Right atrium auricular region (tissue), 2 donors: ENCODE measurements around the gene SORL1. TPM values are rescaled to one million over a fixed set of nuclear protein-coding genes. Genes with fewer than 3 reads are reported as not detected.
A peak's percentile ranks its signal among the peaks of the same experiment; 100 is the strongest.

ENCODE experiments used
- DNase-seq: peaks from one replicate; pipeline ENCODE4 v3.0.0-alpha.2; 2019; ENCODE audit warnings: low spot score
- H3K27ac ChIP-seq, 2 donors: fragments of 200-600 bp; sonication (generic); 1 replicate in 1 of 2; 2 replicates in 1 of 2; pipeline ENCODE4 v1.5.1; 2016 to 2019
- H3K27me3 ChIP-seq, 2 donors: fragments of 200-600 bp; sonication (generic); one replicate each; pipeline versions ENCODE4 v1.5.1 to v1.6.0; 2017 to 2019
- H3K36me3 ChIP-seq: fragments of 200-600 bp; sonication (generic); one replicate; pipeline ENCODE4 v1.5.1; 2016
- H3K4me1 ChIP-seq, 2 donors: fragments of 200-600 bp; sonication (generic); one replicate each; pipeline versions ENCODE4 v1.5.1 to v1.6.0; 2017 to 2019
- H3K4me3 ChIP-seq, 2 donors: fragments of 200-600 bp; sonication (generic); 1 replicate in 1 of 2; 2 replicates in 1 of 2; pipeline ENCODE4 v1.5.1; 2017 to 2019; ENCODE audit warnings: mild to moderate bottlenecking in 1 of 2, moderate library complexity in 1 of 2
- H3K9me3 ChIP-seq, 2 donors: fragments of 200-600 bp; sonication (generic); one replicate each; pipeline ENCODE4 v1.5.1; 2019
- total RNA-seq, 2 donors: library from RNA; depleted of rRNA; stranded (reverse); fragments of >200 nt; gene quantifications; one replicate each; pipeline ENCODE4 v1.1.0, GENCODE V29; 2016
- TF ChIP-seq, protein P1 (sequence below), 2 donors: fragments of 200-600 bp; sonication (generic); IDR thresholded peaks; one replicate each; pipeline ENCODE4 v1.5.1; 2019; ENCODE audit warnings: antibody characterized with exemption in 2 of 2

The SORL1 gene
- total RNA-seq, 2 donors from 2014 or later, result 6.4 to 7.5 TPM

DNA sequence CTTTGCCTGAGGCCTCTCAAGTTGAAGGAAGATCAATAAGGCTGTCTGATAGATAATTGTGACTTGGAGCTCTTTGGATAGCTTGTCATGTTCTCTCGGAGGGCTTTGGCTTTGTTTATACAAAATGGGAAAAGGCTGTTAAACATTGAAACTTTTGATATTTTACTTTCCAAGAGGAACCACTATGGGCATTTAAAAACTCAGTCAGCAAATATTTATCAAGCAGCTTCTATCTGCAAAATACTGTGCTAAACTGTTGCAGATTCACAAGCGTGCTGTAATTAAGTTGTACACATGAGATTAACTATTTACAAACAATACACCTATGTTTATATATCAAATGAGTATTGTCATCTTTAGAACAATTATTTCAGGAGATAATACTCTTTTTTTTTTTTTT lies 34.5 kb upstream of the SORL1 start:
- Histone ChIP-seq H3K27ac (peak overlapping the region; percentile 41 to 54), H3K4me3 (no peak overlapping the region), H3K9me3 (no peaks in the 10 kb centered on the region), H3K36me3 (no peaks in the 10 kb centered on the region), H3K27me3 (no peaks in the 10 kb centered on the region), H3K4me1 (peaks cover 0 to 33% of the 10 kb centered on the region in 2 donors)
- TF ChIP-seq, protein P1, sequence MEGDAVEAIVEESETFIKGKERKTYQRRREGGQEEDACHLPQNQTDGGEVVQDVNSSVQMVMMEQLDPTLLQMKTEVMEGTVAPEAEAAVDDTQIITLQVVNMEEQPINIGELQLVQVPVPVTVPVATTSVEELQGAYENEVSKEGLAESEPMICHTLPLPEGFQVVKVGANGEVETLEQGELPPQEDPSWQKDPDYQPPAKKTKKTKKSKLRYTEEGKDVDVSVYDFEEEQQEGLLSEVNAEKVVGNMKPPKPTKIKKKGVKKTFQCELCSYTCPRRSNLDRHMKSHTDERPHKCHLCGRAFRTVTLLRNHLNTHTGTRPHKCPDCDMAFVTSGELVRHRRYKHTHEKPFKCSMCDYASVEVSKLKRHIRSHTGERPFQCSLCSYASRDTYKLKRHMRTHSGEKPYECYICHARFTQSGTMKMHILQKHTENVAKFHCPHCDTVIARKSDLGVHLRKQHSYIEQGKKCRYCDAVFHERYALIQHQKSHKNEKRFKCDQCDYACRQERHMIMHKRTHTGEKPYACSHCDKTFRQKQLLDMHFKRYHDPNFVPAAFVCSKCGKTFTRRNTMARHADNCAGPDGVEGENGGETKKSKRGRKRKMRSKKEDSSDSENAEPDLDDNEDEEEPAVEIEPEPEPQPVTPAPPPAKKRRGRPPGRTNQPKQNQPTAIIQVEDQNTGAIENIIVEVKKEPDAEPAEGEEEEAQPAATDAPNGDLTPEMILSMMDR (IDR thresholded peaks at IDR 0.05), result no peak
- no peak for DNase-seq

DNA sequence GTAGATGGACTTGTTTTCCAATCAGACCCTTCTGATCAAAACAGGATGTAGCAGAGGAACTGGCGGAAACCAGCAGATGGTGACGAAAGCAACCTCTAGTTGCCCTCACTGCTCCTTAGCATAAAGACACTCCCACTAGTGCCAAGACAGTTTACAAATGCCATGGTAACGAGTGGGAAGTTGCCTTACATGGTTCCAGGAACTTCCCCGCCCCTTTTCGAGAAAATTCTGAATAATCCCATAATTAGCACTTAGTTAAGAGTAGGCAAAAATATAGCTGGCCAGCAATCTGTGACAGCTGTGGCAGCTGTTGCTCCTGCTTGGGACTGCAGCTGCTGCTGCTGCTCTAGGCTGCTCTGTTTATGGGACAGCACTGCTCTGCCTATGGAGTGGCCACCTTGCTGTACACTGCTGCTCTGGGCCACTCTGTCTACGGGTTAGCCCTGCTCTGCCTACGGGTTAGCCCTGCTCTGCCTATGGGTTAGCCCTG lies 33.4 kb upstream of the SORL1 start:
- H3K36me3 ChIP-seq, result no peaks in the 10 kb centered on the region
- H3K4me3 ChIP-seq, result no peak overlapping the region
- peaks cover 0 to 33% of the 10 kb centered on the region in 2 donors for H3K4me1 ChIP-seq
- no peak for DNase-seq
- no peak overlapping the region for H3K27ac ChIP-seq
- H3K27me3 ChIP-seq, result no peaks in the 10 kb centered on the region
- H3K9me3 ChIP-seq, result no peaks in the 10 kb centered on the region
- TF ChIP-seq, protein P1 (IDR thresholded peaks at IDR 0.05), result no peak

DNA sequence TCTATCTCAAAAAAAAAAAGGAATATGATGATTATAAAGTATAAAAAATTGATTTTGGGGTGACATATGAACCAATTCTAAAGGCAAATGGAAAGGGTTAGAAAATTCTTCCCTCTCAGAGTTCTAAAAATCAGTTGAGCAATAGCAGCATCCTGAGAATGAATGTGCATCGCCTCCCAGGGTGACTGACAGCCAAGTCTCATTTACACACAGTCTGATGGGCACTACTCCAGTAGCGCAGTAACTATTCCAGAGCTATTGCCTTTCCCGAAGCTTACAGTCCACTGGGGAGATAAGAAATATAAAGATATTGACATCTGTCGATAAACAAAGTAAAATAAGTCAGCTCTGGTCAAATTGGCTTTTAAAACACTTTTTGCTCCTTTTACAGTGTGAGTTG lies 32.3 kb upstream of the SORL1 start:
- Histone ChIP-seq H3K4me3 (no peak overlapping the region), H3K27ac (no peak overlapping the region), H3K4me1 (peaks cover 0 to 33% of the 10 kb centered on the region in 2 donors), H3K36me3 (no peaks in the 10 kb centered on the region), H3K27me3 (no peaks in the 10 kb centered on the region), H3K9me3 (no peaks in the 10 kb centered on the region)
- DNase-seq, result no peak
- TF ChIP-seq, protein P1 (IDR thresholded peaks at IDR 0.05), result no peak

DNA sequence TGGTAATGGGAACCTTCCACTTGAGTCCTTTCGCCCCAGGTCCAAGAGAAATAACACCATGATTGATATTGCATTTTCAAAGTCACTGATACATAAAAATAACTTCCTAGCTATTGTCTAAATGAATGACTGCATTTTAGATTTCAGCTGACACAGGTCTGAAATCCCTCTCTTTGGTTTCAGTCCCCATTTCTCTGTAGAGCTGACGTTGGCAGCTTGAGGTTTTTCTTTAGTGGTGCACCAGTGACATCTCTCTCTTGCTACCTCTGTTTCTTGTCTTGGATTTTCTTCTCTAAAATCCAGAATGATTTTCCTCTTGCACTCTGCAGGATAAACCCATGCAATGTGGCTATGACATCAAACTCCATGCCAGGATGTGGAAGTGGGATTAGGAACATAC lies 31.7 kb upstream of the SORL1 start:
- TF ChIP-seq, protein P1 (IDR thresholded peaks at IDR 0.05), result no peak
- Histone ChIP-seq H3K36me3 (no peaks in the 10 kb centered on the region), H3K9me3 (no peaks in the 10 kb centered on the region), H3K4me3 (no peak overlapping the region), H3K4me1 (peaks cover 0 to 33% of the 10 kb centered on the region in 2 donors), H3K27ac (no peak overlapping the region), H3K27me3 (no peaks in the 10 kb centered on the region)
- DNase-seq, result no peak

DNA sequence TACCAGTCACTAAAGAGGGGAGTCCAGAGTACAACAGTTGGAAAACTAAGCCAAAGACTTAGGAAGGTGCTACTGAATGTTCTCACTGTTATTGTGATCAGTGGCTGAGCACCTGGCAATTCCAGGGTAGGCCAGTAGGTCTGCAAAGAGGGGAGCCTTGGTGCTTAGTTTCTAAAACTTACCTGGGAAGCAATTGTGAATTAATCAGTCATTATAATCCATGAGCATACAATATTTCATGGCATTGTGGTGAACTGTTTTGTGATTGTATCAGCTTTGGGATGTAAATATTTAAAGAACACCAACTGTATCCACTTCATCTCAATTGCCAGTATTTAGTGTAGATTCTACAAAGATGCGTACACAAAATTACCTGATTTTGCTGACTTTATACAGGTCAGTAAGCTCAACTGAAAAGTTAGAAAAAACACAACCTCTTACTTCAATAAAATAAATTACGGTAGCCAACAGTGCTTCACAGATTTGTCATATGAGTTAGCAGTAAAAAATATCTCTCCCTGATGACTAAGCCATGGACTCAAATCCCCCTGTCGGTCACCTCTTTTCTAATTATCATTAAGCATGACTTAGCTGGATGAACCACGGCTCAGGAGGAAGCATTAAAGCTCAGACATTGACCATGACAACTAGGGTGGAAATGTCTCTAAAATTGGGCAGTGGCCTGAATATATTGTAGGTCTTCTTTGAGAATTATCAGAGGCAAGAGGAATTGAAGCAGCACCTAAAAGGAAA lies 30.8 kb upstream of the SORL1 start:
- no peak for DNase-seq
- Histone ChIP-seq H3K9me3 (no peaks in the 10 kb centered on the region), H3K4me3 (no peak overlapping the region), H3K27ac (no peak overlapping the region), H3K27me3 (no peaks in the 10 kb centered on the region), H3K36me3 (no peaks in the 10 kb centered on the region), H3K4me1 (peaks cover 0 to 24% of the 10 kb centered on the region in 2 donors)
- TF ChIP-seq, protein P1 (IDR thresholded peaks at IDR 0.05), result no peak
